Fibroblast of lung (primary cell): ENCODE data around the gene HCN2. TPM values are rescaled to one million over a fixed set of nuclear protein-coding genes. Genes with fewer than 3 reads are reported as not detected.

ENCODE experiments used
- DNase-seq, 2 donors: peaks; one replicate each; pipeline versions ENCODE4 v3.0.0 to v3.0.0-alpha.2; 2010; ENCODE audit warnings: low read depth in 2 of 2
- H2AFZ ChIP-seq: 2 replicates; pipeline ENCODE4 v1.5.1; 2012; ENCODE audit warnings: low read length, control low read depth, inconsistent platforms
- H3K27ac ChIP-seq: 2 replicates; pipeline ENCODE4 v1.5.1; 2011; ENCODE audit warnings: low read length, control low read depth; ENCODE audit not compliant: insufficient read depth
- H3K27me3 ChIP-seq: 2 replicates; pipeline ENCODE4 v1.5.1; 2011; ENCODE audit warnings: mild to moderate bottlenecking, low read length; ENCODE audit not compliant: control insufficient read depth, insufficient read depth
- H3K36me3 ChIP-seq: 2 replicates; pipeline ENCODE4 v1.5.1; 2011; ENCODE audit warnings: low read length; ENCODE audit not compliant: control insufficient read depth, insufficient read depth
- H3K4me1 ChIP-seq: 2 replicates; pipeline ENCODE4 v1.5.1; 2011; ENCODE audit warnings: low read length; ENCODE audit not compliant: control insufficient read depth, insufficient read depth; ENCODE audit errors: extremely low read depth
- H3K4me2 ChIP-seq: 2 replicates; pipeline ENCODE4 v1.5.1; 2011; ENCODE audit warnings: low read length, control low read depth; ENCODE audit not compliant: insufficient read depth; ENCODE audit errors: extremely low read depth
- H3K4me3 ChIP-seq, 4 experiments: fragments of 200-600 bp in 1 of 4; sonication (generic) in 1 of 4; replicated peaks in 1 of 4; 2 replicates each; pipeline ENCODE4 v1.5.1; 2011 to 2016; ENCODE audit warnings: low read length in 4 of 4, low read depth in 3 of 4, mild to moderate bottlenecking in 3 of 4, control low read depth in 2 of 4, inconsistent platforms in 1 of 4, mixed read lengths in 1 of 4; ENCODE audit not compliant: insufficient read depth in 1 of 4; ENCODE audit errors: control extremely low read depth in 1 of 4
- H3K79me2 ChIP-seq: 2 replicates; pipeline ENCODE4 v1.5.1; 2012; ENCODE audit warnings: mild to moderate bottlenecking, low read length, inconsistent platforms; ENCODE audit not compliant: control insufficient read depth, insufficient read depth
- H3K9ac ChIP-seq: 2 replicates; pipeline ENCODE4 v1.5.1; 2011; ENCODE audit warnings: mild to moderate bottlenecking, low read length, control low read depth; ENCODE audit not compliant: insufficient read depth
- H3K9me3 ChIP-seq: 2 replicates; pipeline ENCODE4 v1.5.1; 2012; ENCODE audit warnings: low read depth, low read length; ENCODE audit not compliant: control insufficient read depth, insufficient read depth
- H4K20me1 ChIP-seq: 2 replicates; pipeline ENCODE4 v1.5.1; 2011; ENCODE audit warnings: low read length; ENCODE audit not compliant: control insufficient read depth, insufficient read depth; ENCODE audit errors: extremely low read depth
- EZH2 ChIP-seq: IDR thresholded peaks from 2 replicates; pipeline ENCODE4 v1.5.1; 2012; ENCODE audit warnings: low read length, control low read depth, mild to moderate bottlenecking; ENCODE audit errors: missing control alignments
- polyA plus RNA-seq, 2 donors: library from polyadenylated mRNA; depleted of rRNA in 1 of 2; stranded (reverse) in 1 of 2; unstranded in 1 of 2; fragments of >200 nt; gene quantifications; 2 replicates each; pipeline ENCODE4 v1.2.1, GENCODE V29; 2011 to 2012; ENCODE audit warnings: missing spikeins in 1 of 2
- total RNA-seq: library from RNA; depleted of rRNA; stranded (reverse); fragments of >200 nt; gene quantifications from 2 replicates; pipeline ENCODE4 v1.2.1, GENCODE V29; 2014
- TF ChIP-seq, protein P1 (sequence below), 2 donors: IDR thresholded peaks in 1 of 2; conservative IDR thresholded peaks in 1 of 2; 1 replicate in 1 of 2; 2 replicates in 1 of 2; pipeline ENCODE4 v1.5.1; 2011 to 2012; ENCODE audit warnings: low read length in 2 of 2, control low read depth in 1 of 2, inconsistent platforms in 1 of 2, low read depth in 1 of 2, mild to moderate bottlenecking in 1 of 2

HCN2 gene
- total and polyA plus RNA-seq, 2 donors (not counting 1 experiment from before 2014, with no cell fraction given) = 0.49 to 0.50 TPM

DNA sequence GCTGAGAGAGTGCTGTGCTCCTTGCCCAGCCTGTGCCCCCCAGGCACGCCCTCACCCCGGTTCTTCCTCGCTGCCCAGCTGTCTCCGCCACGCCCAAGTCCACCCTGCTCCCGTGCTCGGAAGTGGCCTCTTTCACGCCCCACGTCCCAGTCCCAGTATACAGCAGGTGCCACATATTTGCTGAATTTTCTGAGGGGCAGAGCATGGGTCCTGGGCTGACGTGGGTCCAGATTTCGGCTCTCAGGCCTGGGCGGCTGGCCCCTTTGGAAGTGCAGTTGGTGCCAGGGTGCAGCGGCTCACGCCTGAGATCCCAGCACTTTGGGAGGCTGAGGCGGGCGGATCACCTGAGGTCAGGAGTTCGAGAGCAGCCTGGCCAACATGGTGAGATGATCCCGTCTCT, 3.4 kb downstream of the HCN2 start:
- Histone ChIP-seq H2AFZ (no peak overlapping the region), H3K4me2 (no peak overlapping the region), H3K27ac (no peak overlapping the region), H4K20me1 (no peaks in the 10 kb centered on the region), H3K4me3 (no peak overlapping the region), H3K9ac (no peak overlapping the region), H3K36me3 (no peaks in the 10 kb centered on the region), H3K4me1 (no peaks in the 10 kb centered on the region), H3K79me2 (no peaks in the 10 kb centered on the region), H3K27me3 (peaks cover 6% of the 10 kb centered on the region), H3K9me3 (no peaks in the 10 kb centered on the region)
- no peak for DNase-seq
- TF ChIP-seq, protein P1, sequence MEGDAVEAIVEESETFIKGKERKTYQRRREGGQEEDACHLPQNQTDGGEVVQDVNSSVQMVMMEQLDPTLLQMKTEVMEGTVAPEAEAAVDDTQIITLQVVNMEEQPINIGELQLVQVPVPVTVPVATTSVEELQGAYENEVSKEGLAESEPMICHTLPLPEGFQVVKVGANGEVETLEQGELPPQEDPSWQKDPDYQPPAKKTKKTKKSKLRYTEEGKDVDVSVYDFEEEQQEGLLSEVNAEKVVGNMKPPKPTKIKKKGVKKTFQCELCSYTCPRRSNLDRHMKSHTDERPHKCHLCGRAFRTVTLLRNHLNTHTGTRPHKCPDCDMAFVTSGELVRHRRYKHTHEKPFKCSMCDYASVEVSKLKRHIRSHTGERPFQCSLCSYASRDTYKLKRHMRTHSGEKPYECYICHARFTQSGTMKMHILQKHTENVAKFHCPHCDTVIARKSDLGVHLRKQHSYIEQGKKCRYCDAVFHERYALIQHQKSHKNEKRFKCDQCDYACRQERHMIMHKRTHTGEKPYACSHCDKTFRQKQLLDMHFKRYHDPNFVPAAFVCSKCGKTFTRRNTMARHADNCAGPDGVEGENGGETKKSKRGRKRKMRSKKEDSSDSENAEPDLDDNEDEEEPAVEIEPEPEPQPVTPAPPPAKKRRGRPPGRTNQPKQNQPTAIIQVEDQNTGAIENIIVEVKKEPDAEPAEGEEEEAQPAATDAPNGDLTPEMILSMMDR (conservative IDR thresholded peaks at IDR 0.05 in 1 of 2, IDR thresholded peaks at IDR 0.05 in 1 of 2; ENCODE audit: low read depth in 1 of 2, low read length in 2 of 2) = no peak
- no peak for TF ChIP-seq EZH2

DNA sequence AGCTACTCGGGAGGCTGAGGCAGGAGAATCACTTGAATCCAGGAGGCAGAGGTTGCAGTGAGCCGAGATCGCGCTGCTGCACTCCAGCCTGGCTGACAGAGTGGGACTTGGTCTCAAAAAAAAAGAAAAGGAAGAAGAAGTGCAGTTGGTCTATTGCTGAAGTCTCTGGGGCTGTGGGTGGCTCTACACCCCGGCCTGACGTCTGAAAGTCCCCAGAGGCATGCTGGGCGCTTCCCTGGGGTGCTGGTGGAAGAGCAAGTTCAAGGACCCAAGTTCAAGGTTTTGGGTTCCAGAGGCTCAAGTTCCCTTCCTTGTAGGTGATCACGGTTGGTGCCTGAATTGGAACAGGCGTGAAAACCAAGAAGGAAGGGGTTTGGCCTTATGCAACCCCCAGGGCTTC, 3.8 kb downstream of the HCN2 start:
- Histone ChIP-seq H3K4me1 (no peaks in the 10 kb centered on the region), H3K9ac (no peak overlapping the region), H3K4me2 (no peak overlapping the region), H3K27me3 (peaks cover 6% of the 10 kb centered on the region), H3K36me3 (no peaks in the 10 kb centered on the region), H3K27ac (no peak overlapping the region), H3K9me3 (no peaks in the 10 kb centered on the region), H3K4me3 (no peak overlapping the region), H3K79me2 (no peaks in the 10 kb centered on the region), H4K20me1 (no peaks in the 10 kb centered on the region), H2AFZ (no peak overlapping the region)
- TF ChIP-seq EZH2 = no peak
- TF ChIP-seq, protein P1 (conservative IDR thresholded peaks at IDR 0.05 in 1 of 2, IDR thresholded peaks at IDR 0.05 in 1 of 2; ENCODE audit: low read depth in 1 of 2, low read length in 2 of 2) = no peak
- no peak for DNase-seq

DNA sequence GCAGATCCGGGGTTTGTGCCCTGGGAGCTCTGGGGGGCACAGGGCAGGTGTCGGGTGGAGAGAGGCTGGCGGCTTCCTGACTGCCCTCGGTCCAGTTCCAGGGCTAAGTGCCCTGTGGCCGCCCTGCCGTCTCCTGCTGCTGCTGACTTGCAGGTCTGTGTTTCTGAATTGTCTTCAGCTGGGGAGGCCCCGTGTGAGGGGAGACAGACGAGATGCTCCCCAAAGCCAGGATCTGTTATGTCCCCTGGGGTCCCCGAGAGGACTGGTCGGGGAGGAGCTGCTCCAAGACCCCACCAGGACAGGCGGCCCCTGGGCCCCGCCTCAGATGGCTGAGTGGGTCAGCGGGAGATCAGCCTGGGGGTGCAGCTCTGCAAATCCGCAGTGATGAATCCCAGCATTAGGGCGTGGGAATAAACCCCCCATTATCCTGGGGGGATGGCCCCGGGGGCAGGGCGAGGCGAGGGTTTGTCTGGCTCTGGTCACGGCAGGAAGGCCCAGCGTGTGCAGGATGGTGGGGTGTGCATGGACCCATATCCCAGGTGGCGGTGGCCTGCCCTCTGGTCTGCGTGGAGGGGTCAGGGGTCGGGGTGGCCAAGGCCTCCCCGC, 4.7 kb downstream of the HCN2 start:
- no peak overlapping the region for H3K9ac ChIP-seq
- TF ChIP-seq, protein P1 (conservative IDR thresholded peaks at IDR 0.05 in 1 of 2, IDR thresholded peaks at IDR 0.05 in 1 of 2; ENCODE audit: low read depth in 1 of 2, low read length in 2 of 2) = no peak
- TF ChIP-seq EZH2 = no peak
- H3K9me3 ChIP-seq = no peaks in the 10 kb centered on the region
- no peaks in the 10 kb centered on the region for H3K4me1 ChIP-seq
- H4K20me1 ChIP-seq = no peaks in the 10 kb centered on the region
- H3K79me2 ChIP-seq = no peaks in the 10 kb centered on the region
- DNase-seq = no peak
- H3K36me3 ChIP-seq = no peaks in the 10 kb centered on the region
- no peak overlapping the region for H3K4me2 ChIP-seq
- H3K4me3 ChIP-seq = no peak overlapping the region
- H2AFZ ChIP-seq = no peak overlapping the region
- H3K27ac ChIP-seq = no peak overlapping the region
- H3K27me3 ChIP-seq = no peaks in the 10 kb centered on the region
